22Rv1 (cell line): ENCODE results near the gene NLK.

Source experiments
- CTCF ChIP-seq: fragments of 450-650 bp; IDR thresholded peaks from 2 replicates; pipeline ENCODE4 v1.5.1; 2017; ENCODE audit warnings: mild to moderate bottlenecking
- ZFX ChIP-seq: fragments of 450-650 bp; IDR thresholded peaks from 2 replicates; pipeline ENCODE4 v1.6.1; 2017; ENCODE audit warnings: antibody characterized with exemption, borderline replicate concordance

GRCh38 chr17:28118362-28118761, 75.9 kb downstream of the NLK start:
- no peak for TF ChIP-seq CTCF
- no peak for TF ChIP-seq ZFX
